22Rv1 (cell line): ENCODE measurements around the gene PLD1.

ENCODE experiments used
- H3K27ac ChIP-seq: fragments of 450-650 bp; 2 replicates; pipeline ENCODE4 v1.5.1; 2017
- ZFX ChIP-seq: fragments of 450-650 bp; IDR thresholded peaks from 2 replicates; pipeline ENCODE4 v1.6.1; 2017; ENCODE audit warnings: antibody characterized with exemption, borderline replicate concordance
- TF ChIP-seq, protein P1 (sequence below): fragments of 450-650 bp; IDR thresholded peaks from 2 replicates; pipeline ENCODE4 v1.5.1; 2017; ENCODE audit warnings: mild to moderate bottlenecking

The PLD1 gene

DNA sequence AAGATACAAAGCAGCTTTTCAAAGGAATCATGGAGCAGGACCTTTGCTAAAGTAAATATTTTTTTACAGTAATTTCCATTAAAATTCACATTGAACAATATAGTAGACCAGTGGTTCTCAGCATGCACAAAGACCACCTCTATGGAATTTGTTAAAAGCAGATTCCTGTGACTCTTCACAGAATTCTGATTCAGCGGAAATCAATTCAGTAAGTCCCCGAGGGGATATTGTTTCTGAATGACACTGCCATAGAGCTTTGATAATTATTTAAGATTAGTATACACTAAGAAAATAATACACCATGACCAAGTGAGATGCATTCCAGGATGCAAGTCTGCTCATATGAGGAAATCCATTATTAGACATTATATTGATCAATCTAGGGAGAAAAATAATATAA is 188.2 kb downstream of the PLD1 start:
- no peak overlapping the region for H3K27ac ChIP-seq
- no peak for TF ChIP-seq ZFX
- TF ChIP-seq, protein P1, sequence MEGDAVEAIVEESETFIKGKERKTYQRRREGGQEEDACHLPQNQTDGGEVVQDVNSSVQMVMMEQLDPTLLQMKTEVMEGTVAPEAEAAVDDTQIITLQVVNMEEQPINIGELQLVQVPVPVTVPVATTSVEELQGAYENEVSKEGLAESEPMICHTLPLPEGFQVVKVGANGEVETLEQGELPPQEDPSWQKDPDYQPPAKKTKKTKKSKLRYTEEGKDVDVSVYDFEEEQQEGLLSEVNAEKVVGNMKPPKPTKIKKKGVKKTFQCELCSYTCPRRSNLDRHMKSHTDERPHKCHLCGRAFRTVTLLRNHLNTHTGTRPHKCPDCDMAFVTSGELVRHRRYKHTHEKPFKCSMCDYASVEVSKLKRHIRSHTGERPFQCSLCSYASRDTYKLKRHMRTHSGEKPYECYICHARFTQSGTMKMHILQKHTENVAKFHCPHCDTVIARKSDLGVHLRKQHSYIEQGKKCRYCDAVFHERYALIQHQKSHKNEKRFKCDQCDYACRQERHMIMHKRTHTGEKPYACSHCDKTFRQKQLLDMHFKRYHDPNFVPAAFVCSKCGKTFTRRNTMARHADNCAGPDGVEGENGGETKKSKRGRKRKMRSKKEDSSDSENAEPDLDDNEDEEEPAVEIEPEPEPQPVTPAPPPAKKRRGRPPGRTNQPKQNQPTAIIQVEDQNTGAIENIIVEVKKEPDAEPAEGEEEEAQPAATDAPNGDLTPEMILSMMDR, result no peak

DNA sequence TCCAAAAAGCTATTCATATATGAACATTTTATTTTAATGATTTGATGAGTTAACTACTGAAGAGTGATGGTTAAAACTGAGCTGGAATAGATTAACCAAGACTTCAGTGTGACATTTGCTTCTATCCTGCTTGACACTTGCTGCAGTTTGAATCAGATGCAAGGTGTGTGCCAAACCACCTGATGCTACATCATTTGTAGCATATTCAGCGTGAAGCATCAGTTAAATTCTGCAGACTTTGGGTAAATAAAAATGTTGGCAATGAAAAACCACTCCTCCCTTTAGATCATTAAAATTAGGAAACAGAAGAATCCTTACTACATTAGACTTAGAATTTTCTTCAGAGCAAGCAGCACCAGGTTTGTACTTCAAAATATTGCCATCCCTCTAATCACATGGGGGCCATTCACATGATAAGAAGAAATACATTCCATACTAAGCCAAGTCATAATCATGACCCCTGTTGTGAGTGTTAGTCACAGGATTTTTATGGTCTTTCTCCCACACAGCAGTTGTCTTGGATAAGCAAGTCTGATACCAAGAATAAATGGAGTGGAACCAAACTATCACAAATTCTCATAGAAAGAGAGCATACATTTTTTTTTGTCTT is 189.4 kb downstream of the PLD1 start:
- H3K27ac ChIP-seq, result no peak overlapping the region
- no peak for TF ChIP-seq ZFX
- TF ChIP-seq, protein P1, result no peak

- H3K27ac ChIP-seq, result no peak overlapping the region
- TF ChIP-seq ZFX, result no peak
- TF ChIP-seq, protein P1, result no peak
These were observed 193.5 kb downstream of the PLD1 start for GRCh38 chr3:171616798-171617197.

DNA sequence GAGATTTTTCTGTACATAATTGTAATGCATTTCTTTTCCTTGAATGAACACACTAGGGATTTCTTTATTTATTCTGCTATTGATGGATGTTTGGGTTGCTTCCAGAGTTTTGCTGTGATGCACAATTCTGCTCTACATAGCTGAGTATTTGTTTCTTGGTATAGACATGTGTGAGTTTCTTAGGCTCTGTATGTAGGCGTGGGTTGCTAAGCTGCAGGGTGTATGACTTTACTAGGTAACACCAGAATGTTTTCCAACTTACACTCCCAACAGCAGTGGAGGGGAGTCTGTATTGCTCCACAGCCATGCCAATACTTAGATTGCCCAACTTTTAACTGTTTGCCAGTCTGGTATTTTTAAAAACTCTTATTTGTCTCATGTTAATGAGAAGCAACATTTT is 194.6 kb downstream of the PLD1 start:
- H3K27ac ChIP-seq, result no peak overlapping the region
- no peak for TF ChIP-seq ZFX
- TF ChIP-seq, protein P1, result no peak

- no peak overlapping the region for H3K27ac ChIP-seq
- no peak for TF ChIP-seq ZFX
- TF ChIP-seq, protein P1, result no peak
These were observed 195.0 kb downstream of the PLD1 start for GRCh38 chr3:171615281-171615680.

DNA sequence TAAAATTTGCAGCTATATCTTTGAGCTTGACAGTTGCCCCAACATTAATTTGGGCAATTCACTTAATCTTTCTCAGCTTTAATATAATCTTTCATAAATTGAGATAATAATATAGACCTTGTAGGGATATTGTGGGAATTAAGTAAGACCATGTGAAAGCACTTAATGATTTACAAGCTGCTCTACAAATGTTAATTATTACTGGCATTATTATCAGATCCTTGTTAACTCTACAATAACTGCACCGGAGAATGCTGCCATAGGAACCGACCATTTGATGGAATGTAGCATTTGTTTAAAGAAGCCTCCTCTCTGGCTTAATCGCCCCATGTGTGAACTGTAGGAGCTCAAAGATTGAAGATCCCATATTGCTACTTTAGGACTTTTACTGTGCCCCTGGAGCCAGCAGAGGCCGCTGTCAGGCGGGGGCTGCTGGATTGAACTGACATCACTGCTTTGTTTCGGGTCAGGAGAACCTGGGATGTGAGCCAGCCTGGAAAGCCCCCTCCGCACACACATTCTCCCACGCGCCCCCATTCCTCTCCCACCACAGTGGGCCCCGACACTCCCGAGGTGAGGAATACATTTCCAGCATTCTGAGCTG is 195.9 kb downstream of the PLD1 start:
- TF ChIP-seq ZFX, result no peak
- TF ChIP-seq, protein P1, result peak; percentile 34
- H3K27ac ChIP-seq, result no peak overlapping the region

- no peak for TF ChIP-seq ZFX
- TF ChIP-seq, protein P1, result no peak
- H3K27ac ChIP-seq, result no peak overlapping the region
These were observed 202.8 kb downstream of the PLD1 start for GRCh38 chr3:171607452-171607851.
